Stimulated activated CD8-positive, alpha-beta memory T cell treated with anti-CD3 and anti-CD28 coated beads, Interleukin-12 subunit alpha, Interleukin-12 subunit beta, amount 100 ng/mL, for 24 hours (primary cell): Measurements from ENCODE around the gene ALDH3B2.

Experiments used
- DNase-seq: peaks from one replicate; pipeline ENCODE4 v3.0.0-alpha.2; 2020; ENCODE audit errors: extremely low read depth

Gene ALDH3B2

GRCh38 chr11:67613960-67614715 is 60.3 kb downstream of the ALDH3B2 start:
- peak; percentile 65 for DNase-seq

DNA sequence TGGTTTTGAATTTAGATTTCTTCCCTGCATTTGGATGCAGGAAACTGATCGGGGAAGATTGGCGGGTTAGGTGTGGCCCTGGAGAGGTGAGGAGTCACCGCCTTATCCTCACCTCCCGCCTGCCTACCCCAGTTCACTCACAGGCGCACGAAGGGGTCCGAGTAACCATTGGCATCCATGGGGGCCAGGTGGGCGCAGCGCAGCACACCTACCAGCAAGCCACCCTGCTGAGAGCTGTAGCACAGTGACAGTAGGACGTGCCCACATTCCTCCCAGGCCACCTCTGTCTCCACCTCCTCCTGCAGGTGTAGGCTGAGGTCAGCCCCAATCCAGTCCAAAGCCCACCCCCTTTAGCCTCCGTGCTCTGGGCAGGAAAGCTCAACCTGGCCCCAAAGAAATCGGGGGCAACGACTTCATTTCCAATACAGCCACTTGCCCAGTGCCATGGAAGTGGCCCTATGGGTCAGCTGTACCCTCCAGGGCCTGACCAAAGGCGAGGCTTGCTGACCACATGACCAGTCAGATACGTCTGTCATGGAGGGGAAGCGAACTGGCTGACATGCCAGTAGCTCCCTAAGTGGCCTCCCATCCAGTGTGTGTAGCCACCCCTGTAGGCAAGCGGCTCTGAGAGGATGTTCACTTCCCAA is 61.0 kb downstream of the ALDH3B2 start:
- no peak for DNase-seq

DNA sequence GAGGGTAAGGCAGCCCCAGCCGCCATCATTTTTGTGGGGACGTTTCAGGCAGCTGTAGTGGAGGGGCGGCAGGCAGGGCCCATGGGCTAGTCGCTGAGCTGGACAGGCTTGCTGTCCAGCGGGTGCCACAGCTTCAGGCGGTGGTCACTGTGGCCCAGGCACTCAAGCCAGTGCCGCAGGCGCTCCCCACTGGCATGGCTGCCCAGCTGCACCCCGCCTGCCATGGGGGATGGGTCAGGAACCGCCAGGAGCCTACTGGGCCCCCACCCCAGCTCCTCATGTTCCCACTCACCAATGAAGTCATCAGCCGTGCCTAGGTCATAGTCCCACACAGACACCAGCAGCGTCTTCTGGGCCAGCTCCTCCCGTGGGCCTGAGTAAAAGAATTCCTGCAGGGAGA is 61.7 kb downstream of the ALDH3B2 start:
- no peak for DNase-seq
